Common myeloid progenitor, CD34-positive (primary cell): ENCODE results near the gene MAN1C1.
A peak's percentile ranks its signal among the peaks of the same experiment; 100 is the strongest.

Experiments
- CTCF ChIA-PET: fragments of 350-600 bp; sonication (Branson Sonifier 250); formaldehyde crosslinking; loops from one replicate; lab custom pipeline; 2021; ENCODE audit warnings: antibody characterized with exemption; lab: Charles Lee
- POLR2A ChIA-PET: fragments of 350-600 bp; sonication (Branson Sonifier 250); formaldehyde crosslinking; loops from one replicate; lab custom pipeline; 2021; ENCODE audit warnings: antibody characterized with exemption; lab: Charles Lee
- DNase-seq, 3 donors: peaks; one replicate each; pipeline versions ENCODE4 v3.0.0 to v3.0.0-alpha.2; 2013
- H3K27ac ChIP-seq, 2 experiments: 1 replicate in 1 of 2; 2 replicates in 1 of 2; pipeline ENCODE4 v1.7.0; 2013; ENCODE audit warnings: inconsistent platforms in 2 of 2, low read length in 2 of 2, mild to moderate bottlenecking in 2 of 2, low read depth in 1 of 2, moderate library complexity in 1 of 2; ENCODE audit not compliant: severe bottlenecking in 2 of 2, insufficient read depth in 1 of 2, poor library complexity in 1 of 2
- H3K27me3 ChIP-seq, 5 experiments: replicated peaks in 2 of 5; 1 replicate in 3 of 5; 2 replicates in 2 of 5; pipeline versions ENCODE4 v1.6.1 to v1.7.0; 2013; ENCODE audit warnings: low read length in 4 of 5, mild to moderate bottlenecking in 2 of 5, moderate library complexity in 2 of 5, inconsistent platforms in 1 of 5; ENCODE audit not compliant: insufficient read depth in 5 of 5, control insufficient read depth in 4 of 5
- H3K36me3 ChIP-seq, 4 experiments: 1 replicate in 2 of 4; 2 replicates in 2 of 4; pipeline versions ENCODE4 v1.6.1 to v1.7.0; 2013; ENCODE audit warnings: low read length in 3 of 4, control low read depth in 1 of 4, mild to moderate bottlenecking in 1 of 4; ENCODE audit not compliant: control insufficient read depth in 4 of 4, insufficient read depth in 4 of 4
- H3K4me1 ChIP-seq, 4 experiments: 1 replicate in 3 of 4; 2 replicates in 1 of 4; pipeline versions ENCODE4 v1.6.1 to v1.7.1; 2013; ENCODE audit warnings: low read length in 3 of 4, mild to moderate bottlenecking in 3 of 4, control low read depth in 1 of 4, inconsistent platforms in 1 of 4, moderate library complexity in 1 of 4; ENCODE audit not compliant: control insufficient read depth in 4 of 4, insufficient read depth in 4 of 4; ENCODE audit errors: control extremely low read depth in 1 of 4
- H3K4me3 ChIP-seq, 7 experiments: 1 replicate in 4 of 7; 2 replicates in 3 of 7; pipeline versions ENCODE4 v1.5.1 to v1.7.0; 2013; ENCODE audit warnings: mild to moderate bottlenecking in 7 of 7, low read length in 6 of 7, moderate library complexity in 6 of 7, inconsistent platforms in 2 of 7, low read depth in 2 of 7, control low read depth in 1 of 7; ENCODE audit not compliant: insufficient read depth in 4 of 7, control insufficient read depth in 1 of 7; ENCODE audit errors: extremely low read depth in 1 of 7
- H3K9me3 ChIP-seq, 5 experiments: 1 replicate in 4 of 5; 2 replicates in 1 of 5; pipeline versions ENCODE4 v1.6.1 to v1.7.1; 2013; ENCODE audit warnings: low read length in 4 of 5, mild to moderate bottlenecking in 2 of 5, inconsistent platforms in 1 of 5, low read depth in 1 of 5, moderate library complexity in 1 of 5; ENCODE audit not compliant: control insufficient read depth in 4 of 5, insufficient read depth in 2 of 5; ENCODE audit errors: control extremely low read depth in 1 of 5
- WGBS: methylation state at CpG from one replicate; pipeline ENCODE4 v1.1.5; 2013; ENCODE audit not compliant: insufficient coverage; 5-methylcytosine and 5-hydroxymethylcytosine counted together

Gene MAN1C1

GRCh38 chr1:25755475-25756125 lies 139.0 kb downstream of the MAN1C1 start:
- 84% methylated on average over 4 of the region's 7 CpGs for whole genome bisulfite sequencing

GRCh38 chr1:25756215-25756614 lies 139.6 kb downstream of the MAN1C1 start:
- ChIA-PET CTCF (interaction anchor here (1.0 to 3.4 kb wide), 8 partner anchors 10 to 137 kb away, joined by 3 to 19 read pairs (median 6); partner anchors contain the start of gene SELENON), POLR2A (interaction anchor here (1.4 kb wide), 1 partner anchor 18 kb away, joined by 3 read pairs; no protein-coding TSS in a partner anchor)
- Histone ChIP-seq H3K4me1 (peaks cover 3 to 43% (median 40%) of the 10 kb centered on the region in 4 experiments), H3K9me3 (no peaks in the 10 kb centered on the region), H3K27ac (no peak overlapping the region), H3K36me3 (no peaks in the 10 kb centered on the region), H3K27me3 (no peaks in the 10 kb centered on the region), H3K4me3 (peak overlapping the region in 1 of 7 experiments; percentile 33)
- WGBS = 5% methylated on average over 3 of the region's 3 CpGs
- peak in 2 of 3 donors; percentile 55 to 61 for DNase-seq

More at GRCh38 chr1:25755475-25756125, 139.0 kb downstream of the MAN1C1 start:
- DNase-seq = no peak
- peaks cover 3 to 43% (median 40%) of the 10 kb centered on the region in 4 experiments for H3K4me1 ChIP-seq
- H3K27ac ChIP-seq = no peak overlapping the region
- no peaks in the 10 kb centered on the region for H3K27me3 ChIP-seq
- H3K9me3 ChIP-seq = no peaks in the 10 kb centered on the region
- ChIA-PET POLR2A (interaction anchor here (1.4 kb wide), 1 partner anchor 19 kb away, joined by 3 read pairs; no protein-coding TSS in a partner anchor), CTCF (interaction anchor here (0.8 to 3.4 kb wide), 12 partner anchors 10 to 137 kb away, joined by 3 to 19 read pairs (median 4); partner anchors contain the start of gene SELENON)
- H3K4me3 ChIP-seq = no peak overlapping the region
- no peaks in the 10 kb centered on the region for H3K36me3 ChIP-seq

- Histone ChIP-seq H3K36me3 (no peaks in the 10 kb centered on the region), H3K4me1 (peaks cover 3 to 43% (median 40%) of the 10 kb centered on the region in 4 experiments), H3K4me3 (no peak overlapping the region), H3K27ac (no peak overlapping the region), H3K9me3 (no peaks in the 10 kb centered on the region), H3K27me3 (no peaks in the 10 kb centered on the region)
- CTCF ChIA-PET = interaction anchor here (1.6 to 3.0 kb wide), 3 partner anchors 15 to 30 kb away, joined by 4 to 13 read pairs (median 7); no protein-coding TSS in a partner anchor
- POLR2A ChIA-PET = no interaction called here
- 98% methylated on average over 11 of the region's 12 CpGs for WGBS
- no peak for DNase-seq
Measured at GRCh38 chr1:25757151-25757845, 140.7 kb downstream of the MAN1C1 start.

DNA sequence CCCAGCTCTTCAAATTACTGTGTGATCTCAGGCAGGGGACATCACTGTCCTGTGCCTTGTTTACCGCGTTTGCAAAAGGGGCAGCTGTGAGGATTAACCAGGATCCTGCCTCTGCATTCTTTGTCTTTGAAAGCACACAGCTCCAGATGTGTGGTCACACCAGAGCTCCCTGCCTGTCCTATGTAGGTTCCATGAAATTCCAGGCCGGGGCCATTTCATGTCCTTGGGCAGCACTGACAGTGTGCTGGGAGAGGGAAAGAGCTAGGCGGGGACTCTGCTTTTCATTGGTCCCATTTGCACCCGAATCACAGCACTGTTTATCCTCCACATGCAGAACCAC lies 141.2 kb downstream of the MAN1C1 start:
- ChIA-PET POLR2A (no interaction called here), CTCF (interaction anchor here (0.5 to 3.0 kb wide), 3 partner anchors 14 to 59 kb away, joined by 3 to 13 read pairs (median 7); no protein-coding TSS in a partner anchor)
- peaks cover 3 to 43% (median 40%) of the 10 kb centered on the region in 4 experiments for H3K4me1 ChIP-seq
- no peaks in the 10 kb centered on the region for H3K36me3 ChIP-seq
- no peak for DNase-seq
- no peaks in the 10 kb centered on the region for H3K9me3 ChIP-seq
- 100% methylated on average over 3 of the region's 5 CpGs for WGBS
- H3K4me3 ChIP-seq = no peak overlapping the region
- H3K27me3 ChIP-seq = no peaks in the 10 kb centered on the region
- no peak overlapping the region for H3K27ac ChIP-seq

DNA sequence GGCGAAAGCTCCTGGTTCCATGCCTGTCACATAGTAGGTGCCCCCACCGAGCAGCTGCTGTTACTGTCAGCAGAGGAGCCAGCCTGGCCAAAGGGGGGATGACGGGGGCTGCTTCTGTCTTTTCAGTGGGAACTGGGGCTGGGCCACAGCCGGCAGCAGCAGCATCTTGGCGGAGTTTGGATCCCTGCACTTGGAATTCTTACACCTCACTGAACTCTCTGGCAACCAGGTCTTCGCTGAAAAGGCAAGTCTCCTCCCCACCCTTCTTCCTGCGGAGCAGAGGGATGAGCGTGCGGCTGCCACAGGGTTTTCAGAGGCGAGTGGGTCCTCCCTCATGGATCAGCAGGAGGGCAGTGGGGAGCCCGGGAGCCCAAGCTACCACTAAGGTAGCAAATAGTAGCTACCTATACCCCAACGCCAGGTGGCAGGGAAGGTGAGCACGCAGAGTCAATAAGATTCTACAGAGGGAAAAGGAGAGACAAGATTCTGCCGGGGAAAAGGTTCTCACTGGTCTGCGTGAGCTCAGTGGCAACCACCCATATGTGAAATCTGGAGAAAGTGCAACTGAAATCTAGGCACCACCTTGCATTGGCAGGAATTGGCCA lies 142.0 kb downstream of the MAN1C1 start:
- POLR2A ChIA-PET = no interaction called here
- 94% methylated on average over 10 of the region's 15 CpGs for WGBS

GRCh38 chr1:25760122-25760719 lies 143.6 kb downstream of the MAN1C1 start:
- Histone ChIP-seq H3K27ac (no peak overlapping the region), H3K4me3 (no peak overlapping the region), H3K4me1 (peaks cover 3 to 34% (median 32%) of the 10 kb centered on the region in 4 experiments), H3K27me3 (no peaks in the 10 kb centered on the region), H3K36me3 (no peaks in the 10 kb centered on the region), H3K9me3 (no peaks in the 10 kb centered on the region)
- no peak for DNase-seq
- POLR2A ChIA-PET = no interaction called here
- CTCF ChIA-PET = interaction anchor here (1.1 to 3.0 kb wide), 4 partner anchors 12 to 38 kb away, joined by 4 to 13 read pairs (median 6); no protein-coding TSS in a partner anchor
- 97% methylated on average over 11 of the region's 11 CpGs for WGBS

More for the DNA sequence above, 142.0 kb downstream of the MAN1C1 start:
- H3K27ac ChIP-seq = no peak overlapping the region
- peaks cover 3 to 43% (median 41%) of the 10 kb centered on the region in 4 experiments for H3K4me1 ChIP-seq
- H3K9me3 ChIP-seq = no peaks in the 10 kb centered on the region
- no peak overlapping the region for H3K4me3 ChIP-seq
- CTCF ChIA-PET = interaction anchor here (0.5 to 3.0 kb wide), 7 partner anchors 13 to 60 kb away, joined by 3 to 13 read pairs (median 5); no protein-coding TSS in a partner anchor
- H3K36me3 ChIP-seq = no peaks in the 10 kb centered on the region
- H3K27me3 ChIP-seq = no peaks in the 10 kb centered on the region
- DNase-seq = no peak
